HG02588 (cell line): Measurements from ENCODE around the gene RFX3.
A peak's percentile ranks its signal among the peaks of the same experiment; 100 is the strongest.

ENCODE experiments used
- ATAC-seq: cut with Tn5 transposase; IDR thresholded peaks from one replicate; pipeline ENCODE4 v1.9.1; 2021; ENCODE audit warnings: mild to moderate bottlenecking, moderate library complexity; ENCODE audit not compliant: unreplicated experiment

The RFX3 gene

DNA sequence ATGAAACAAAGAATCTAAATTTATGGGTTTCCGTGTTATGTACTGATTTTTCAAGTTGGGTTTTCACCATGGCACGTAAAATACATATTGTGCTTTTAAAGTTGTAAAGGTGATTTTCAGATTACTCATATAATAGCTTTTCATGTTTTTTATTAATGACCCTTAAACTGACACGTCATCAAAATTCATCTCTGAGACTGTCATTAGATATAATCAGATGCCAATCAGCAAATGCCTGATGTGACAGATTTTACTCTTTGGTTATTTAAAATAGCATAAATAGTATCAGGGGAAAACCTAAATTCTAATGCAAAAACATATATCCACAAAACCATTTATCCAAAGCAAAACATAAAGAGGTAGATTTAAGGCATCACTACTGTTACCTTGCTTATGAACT, 11.0 kb downstream of the RFX3 start:
- no peak for ATAC-seq

DNA sequence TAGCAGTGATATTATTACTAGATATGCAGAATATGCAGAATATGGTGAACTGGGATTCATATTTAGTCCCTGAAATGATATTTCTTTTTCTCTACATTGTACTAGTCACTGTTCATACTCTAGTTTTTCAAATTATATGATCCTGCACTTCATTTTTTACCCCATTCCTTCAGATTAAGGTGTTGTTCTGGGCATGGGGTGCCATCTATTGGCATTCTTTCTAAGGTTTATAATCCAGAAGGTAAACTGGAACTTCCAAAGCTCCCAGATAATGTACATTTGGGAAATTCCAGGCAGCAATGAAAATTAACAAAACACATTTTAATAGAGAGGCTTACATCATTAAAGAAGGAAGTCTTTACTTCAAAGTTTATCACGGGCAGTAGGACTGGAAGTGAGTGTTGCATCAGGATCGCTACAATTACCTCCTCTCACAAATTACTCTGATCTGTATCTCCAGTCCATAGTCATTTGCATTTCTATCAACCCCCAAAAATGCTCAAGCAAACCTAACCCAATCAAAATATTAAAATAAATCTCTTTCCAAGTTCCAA, 12.5 kb downstream of the RFX3 start:
- no peak for ATAC-seq

DNA sequence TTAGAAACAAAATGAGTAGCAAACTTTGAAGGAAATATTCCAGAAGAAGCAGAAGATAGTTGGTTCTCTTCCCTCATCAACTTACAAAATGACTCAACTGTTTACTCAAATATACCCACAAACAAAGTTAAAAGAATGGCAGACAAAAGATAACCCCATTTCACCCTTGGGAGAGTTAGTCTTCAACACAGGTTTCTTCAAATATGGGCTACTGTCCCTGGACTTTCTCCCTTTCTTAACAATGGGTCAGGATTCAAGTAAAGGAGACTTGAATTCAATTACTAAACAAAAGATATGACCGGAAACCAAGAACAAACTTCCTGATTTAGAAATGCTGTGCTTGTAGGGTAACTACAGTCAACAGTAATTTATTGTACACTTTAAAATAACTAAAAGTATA, 14.2 kb downstream of the RFX3 start:
- ATAC-seq = no peak

DNA sequence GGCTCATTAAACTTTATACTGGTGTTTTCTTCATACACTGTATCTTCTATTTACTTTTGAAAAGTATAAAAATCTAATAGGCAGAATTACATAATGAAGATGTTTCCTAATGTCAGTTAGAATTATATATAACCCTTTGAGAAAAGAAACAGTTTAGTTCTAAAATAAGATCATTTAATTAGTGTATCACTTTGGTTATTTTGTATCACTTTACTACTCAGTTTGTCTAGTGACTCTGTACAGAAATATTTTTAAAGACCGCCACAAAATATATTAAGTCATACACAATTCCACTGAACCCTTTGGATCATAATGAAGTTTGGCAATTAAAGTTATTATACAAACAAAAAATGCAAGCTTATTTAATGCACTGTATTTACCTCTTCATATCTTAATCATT, 15.0 kb downstream of the RFX3 start:
- ATAC-seq = no peak

DNA sequence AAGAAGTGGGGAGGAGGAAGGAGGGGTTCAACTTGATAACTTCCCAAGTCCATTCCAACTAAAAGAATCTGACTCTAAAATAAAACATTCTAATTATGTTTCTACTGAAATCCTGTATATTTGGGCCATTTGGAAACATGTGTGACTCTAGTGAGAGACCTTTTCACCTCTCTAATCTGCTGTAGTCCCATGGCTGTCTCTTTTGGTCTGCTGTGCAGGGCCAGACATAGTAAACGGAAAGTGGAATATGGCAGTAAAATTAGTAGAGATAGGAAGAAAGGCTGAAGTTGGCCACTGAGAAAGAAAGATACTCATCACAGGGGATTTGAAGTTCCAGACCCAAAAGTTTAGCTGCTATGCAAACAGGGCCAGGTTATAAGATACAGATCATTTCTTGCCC, 15.9 kb downstream of the RFX3 start:
- ATAC-seq = no peak

DNA sequence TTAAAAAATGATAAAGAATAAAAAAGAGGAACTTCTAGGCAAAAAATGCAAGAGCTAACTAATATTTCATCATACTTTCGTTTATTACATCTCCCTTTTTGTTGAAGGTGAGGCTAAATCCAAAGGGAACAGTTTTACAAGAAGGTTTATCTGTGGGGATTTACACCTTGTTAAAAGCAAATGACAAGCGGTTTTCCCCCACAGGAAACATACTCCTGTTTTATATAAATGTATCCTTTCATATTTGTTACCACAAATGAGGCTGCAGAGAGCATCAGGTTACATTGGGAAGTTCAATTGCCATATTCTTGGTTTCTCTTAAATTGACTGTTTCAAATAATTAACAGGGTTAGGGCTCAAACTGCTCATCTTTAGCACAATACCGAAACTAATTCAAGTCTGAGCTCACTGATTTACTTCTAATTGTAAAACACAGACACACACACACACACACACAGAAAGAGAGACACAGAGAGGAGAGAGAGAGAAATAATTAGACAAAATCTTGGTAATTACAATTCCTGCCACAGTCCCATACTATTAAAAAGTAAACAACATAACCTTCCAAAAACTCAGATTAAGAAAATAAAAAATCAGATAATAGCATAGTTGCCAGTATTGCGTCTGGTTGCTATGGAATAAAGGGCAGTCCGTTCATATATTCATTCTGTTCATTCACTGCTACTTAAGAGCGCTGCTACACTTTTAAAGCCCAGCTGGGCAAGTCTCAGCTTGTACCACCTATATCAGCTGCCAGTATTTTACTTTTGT, 17.1 kb downstream of the RFX3 start:
- no peak for ATAC-seq

DNA sequence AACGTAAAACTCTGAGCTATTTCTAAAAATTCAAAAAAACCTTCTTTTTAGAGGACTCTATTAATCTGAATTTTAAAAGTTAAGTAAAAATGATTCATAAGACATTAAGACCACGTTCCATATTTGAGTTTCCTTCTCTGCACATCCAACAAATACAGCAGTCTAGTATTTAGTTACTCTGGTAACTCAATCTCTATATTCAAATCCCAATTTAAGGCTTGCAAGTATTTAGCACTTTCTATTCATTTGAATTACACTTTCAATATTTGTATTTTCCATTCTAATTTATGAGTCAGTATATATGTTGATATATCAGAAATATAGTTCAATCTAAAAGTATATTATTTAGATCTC, 17.7 kb downstream of the RFX3 start:
- no peak for ATAC-seq

DNA sequence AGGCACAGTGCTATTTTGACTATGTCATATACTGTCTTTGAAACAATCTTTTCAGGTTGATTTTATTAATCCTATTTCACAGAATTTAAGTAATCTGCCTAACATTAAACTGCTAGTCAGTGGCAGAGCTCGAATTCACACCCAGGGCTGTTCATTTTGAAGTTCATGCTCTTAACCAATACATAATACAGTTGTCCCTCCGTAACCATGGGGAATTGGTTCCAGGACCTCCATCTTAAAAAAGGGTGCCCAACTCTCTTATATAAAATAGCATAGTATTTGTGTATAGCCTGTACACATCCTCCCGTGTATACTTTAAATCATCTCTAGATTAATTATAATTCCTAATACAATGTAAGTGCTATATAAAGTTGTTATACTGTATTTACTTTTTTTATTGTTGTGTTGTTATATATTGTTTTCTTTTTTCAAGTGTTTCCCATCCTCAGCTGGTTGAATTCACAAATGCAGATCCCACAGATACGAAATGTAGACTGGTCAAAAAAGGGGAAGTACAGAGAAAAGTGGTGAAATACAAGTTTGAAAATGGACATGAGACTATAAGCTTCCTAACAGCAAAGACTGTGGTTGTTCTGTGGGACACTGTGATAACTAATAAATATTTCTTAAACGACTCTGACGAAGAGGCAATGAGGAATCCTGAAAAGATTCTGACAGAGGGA, 18.3 kb downstream of the RFX3 start:
- peak; percentile 67 for ATAC-seq

DNA sequence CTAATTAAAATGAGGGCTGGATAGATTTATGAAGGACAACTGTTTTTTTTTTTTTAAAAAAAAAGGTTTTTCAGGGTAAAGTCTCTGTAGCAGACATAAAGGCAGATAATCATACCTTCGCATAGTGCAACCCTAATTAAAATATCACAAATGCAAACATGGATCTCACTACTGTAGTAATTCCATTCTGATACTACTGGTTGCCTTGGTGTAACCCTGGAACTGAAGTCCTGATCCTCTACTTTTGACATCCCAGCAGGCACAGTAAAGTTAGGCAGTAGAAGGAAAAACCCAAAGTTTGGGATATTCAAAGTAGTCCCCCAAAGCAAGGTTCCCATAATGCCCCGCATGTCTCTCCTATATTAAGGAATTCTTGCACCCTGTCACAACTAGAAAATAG, 19.6 kb downstream of the RFX3 start:
- ATAC-seq = no peak

DNA sequence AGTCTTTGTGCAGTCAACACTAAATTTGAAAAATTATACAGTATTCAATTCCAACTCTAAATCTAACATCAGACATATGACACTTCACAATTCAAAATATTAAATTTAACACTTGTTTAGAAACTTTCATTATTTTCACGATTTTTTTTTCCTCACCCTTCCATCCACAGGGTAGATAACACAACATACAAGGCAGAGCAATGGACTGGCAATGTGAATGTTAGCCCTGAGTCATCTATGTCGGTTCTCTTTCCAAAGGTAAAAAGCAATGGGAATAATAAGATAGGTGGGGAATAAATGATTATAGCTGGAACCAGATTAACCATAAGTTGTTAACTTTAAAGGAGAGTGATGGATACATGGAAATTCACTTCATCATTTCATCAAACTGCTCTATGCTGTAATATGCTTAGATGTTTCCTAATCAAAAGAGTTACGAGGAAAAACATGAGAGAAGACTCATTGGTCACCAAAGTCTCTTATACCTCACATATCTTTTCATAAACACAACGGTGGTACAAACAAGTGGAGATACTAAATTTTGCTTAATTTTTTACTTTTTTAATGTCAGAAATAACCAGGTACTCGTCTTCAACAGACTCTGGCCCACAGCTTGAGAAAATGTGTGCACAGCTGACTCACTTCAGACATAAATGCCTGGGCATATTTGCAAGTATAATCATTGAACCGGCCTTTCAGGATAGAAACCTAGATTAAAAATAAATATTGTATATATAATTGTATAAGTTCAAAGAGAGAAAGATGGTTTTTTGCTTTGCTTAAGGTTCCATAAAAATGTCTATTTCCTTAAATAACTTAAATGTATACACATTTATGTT, 23.0 kb downstream of the RFX3 start:
- ATAC-seq = no peak

DNA sequence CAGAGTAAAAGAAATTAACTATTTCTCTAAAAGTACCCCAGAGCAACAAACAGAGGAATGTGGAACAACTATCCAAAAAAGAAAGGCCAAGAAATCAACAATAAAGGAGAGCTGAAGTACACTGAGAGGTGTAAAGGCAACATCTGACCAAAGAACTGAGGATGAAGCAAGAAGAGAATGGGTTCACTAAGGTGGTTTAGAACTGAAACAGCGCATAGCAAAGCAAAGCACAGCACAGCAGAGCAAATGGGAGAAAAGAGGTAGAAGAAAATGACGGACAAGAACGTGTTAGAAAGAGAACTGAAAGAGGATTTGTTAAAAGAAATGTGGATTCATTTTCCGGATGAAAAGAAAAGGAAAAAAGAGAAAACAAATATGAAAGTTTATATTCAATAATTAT, 25.8 kb downstream of the RFX3 start:
- ATAC-seq = no peak

DNA sequence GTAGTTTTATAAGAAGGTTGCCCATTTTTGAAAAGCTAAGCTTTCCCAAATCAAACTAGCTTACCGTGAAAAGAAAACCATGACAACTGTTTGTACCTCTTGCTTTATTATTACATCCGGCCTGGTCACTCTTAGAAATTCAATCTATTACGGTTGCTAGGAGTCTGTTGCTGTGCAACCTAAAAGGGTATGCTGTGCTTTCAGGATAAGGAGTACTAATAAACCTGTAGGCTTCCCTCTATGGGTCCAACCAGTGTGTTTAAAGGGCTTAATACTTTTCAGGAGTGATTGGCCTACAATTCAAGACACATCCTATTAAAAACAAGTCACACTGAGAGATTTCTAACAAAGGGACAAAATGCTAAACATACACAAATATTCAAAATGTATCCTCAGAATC, 27.1 kb downstream of the RFX3 start:
- no peak for ATAC-seq

DNA sequence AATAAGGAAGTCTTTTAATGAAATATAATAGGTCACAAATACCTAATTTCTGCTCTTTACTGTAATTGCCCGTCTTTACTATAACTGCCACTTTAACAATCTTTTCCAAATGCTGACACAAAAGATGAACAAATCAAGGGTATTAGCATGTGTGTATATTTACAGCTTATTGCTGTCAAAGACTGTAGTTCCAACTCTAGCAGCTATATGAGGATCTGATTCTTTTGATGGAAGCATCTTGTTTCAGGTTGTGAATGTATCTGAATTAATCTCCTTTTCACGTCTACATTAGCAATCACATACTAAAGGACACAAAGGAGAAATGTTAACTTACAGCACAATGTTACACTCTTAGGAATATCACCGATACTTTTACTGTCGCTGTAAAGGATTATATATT, 27.9 kb downstream of the RFX3 start:
- no peak for ATAC-seq

DNA sequence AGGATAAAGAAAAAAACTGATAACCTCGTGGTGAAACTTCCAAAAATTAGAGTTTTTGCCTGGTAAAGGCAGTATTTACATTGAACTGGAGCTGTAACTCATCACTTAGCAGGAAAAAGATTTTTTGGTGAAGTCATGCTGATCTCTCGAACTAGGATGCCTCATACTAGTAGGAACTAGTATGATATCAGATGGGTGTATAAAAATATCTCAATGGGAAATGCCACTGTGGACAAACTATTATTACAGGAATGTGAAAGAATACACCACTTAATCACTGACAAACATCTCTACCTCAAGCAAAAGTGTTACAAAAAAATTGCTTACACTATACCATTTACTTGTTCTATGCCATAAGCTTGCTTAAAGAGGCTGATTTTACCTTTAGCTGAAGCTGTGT, 28.4 kb downstream of the RFX3 start:
- ATAC-seq = no peak

DNA sequence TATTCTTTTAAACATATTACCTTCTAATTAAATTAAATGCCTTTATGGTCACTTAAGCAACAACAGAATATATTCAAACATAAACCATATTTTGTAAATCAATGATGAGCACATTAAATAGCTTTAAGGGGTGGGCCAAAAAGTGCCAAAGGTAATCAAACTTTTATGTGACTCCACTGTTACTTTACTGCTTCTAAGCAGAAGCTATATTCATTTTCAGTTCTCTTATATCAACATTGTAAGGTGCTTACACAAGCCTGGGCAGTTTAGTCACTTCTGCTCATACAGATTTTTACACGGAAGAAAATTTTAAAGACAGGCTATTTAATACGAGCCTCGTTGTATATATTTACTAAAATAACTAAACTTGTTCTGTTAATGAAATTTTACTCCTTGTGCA, 29.9 kb downstream of the RFX3 start:
- no peak for ATAC-seq

DNA sequence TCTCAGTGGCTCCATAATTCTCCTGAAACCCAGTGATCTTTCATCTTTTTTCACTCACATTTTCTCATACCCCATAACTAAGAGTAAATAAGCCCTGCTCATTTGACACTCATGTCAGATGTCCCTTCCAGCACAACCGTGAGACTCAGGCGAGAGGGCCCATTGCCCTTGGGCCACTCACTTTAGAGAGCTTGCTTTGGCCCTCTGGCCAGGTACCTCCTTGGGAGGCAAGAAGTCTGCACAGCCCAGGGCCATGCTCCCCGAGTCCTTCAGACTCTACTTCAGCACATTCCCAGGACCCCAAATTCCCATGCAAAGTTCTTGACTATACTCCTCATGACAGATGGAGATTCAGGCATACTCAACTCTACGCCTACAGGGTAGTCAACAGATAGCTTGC, 33.6 kb downstream of the RFX3 start:
- ATAC-seq = no peak

DNA sequence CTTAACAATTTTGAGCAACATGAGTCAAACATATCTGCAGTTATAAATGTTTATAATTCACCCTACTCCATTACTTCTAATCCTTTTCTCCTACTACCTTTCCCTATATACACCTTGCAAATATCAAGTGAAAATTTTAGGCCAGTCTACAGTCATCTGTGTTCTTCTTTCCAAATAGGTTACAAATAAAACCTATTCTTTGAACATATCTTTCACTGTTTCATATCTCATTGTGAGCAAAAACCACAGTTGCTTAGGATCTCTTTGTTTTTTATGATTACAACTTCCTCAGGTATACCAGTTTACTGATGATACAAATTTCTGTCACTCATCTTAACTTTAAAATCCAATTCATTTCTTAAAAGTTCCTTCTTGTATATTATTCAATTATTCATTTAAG, 34.4 kb downstream of the RFX3 start:
- ATAC-seq = no peak

DNA sequence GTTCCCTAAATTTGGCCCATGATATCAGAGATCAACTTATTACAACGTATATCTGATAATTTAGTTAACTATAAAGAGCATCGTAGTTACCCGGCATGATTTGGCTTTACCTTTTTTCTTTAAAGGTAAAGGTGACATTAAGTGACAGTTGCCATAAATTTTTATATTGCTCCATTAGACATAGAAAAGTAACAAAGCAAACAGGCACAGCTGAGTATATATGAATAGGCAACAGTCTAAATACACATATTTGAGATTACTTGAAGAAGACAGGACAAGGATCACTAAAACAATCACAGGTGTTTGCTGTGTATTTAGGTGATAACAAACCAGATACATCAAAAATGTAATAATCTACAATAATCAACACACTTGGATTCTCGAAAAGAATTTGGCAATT, 34.8 kb downstream of the RFX3 start:
- no peak for ATAC-seq

DNA sequence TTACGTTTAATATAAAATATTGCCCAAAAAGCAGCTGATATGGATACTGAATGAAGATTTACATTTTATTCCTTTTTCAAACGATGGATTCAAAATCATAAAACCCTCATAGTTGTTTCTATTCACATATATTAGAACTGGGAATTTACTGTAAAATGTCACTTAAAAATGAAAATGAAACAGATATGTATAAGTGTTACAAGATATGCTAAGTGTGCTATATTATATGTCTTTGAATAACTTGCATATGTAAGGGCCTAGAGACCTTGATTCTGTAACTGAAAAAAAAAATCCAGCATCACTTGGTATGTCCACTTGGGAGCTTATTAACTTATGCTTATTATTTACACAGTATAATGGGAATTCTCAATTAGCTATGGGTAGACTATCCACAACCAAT, 43.2 kb downstream of the RFX3 start:
- no peak for ATAC-seq

DNA sequence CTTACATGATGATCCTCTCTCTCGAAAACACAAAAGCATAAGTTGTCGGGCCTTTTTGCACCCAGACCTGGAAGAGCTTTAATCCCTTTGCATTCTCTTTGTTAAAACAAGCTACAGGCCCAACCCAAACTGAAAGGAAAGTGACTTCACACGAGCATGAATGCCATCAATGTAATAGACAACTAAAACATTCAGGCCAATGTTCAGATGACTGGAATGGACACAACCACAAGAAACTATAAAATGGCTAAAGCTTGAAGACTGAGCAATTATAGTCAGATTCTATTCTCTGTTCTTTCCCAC, 45.5 kb downstream of the RFX3 start:
- no peak for ATAC-seq

DNA sequence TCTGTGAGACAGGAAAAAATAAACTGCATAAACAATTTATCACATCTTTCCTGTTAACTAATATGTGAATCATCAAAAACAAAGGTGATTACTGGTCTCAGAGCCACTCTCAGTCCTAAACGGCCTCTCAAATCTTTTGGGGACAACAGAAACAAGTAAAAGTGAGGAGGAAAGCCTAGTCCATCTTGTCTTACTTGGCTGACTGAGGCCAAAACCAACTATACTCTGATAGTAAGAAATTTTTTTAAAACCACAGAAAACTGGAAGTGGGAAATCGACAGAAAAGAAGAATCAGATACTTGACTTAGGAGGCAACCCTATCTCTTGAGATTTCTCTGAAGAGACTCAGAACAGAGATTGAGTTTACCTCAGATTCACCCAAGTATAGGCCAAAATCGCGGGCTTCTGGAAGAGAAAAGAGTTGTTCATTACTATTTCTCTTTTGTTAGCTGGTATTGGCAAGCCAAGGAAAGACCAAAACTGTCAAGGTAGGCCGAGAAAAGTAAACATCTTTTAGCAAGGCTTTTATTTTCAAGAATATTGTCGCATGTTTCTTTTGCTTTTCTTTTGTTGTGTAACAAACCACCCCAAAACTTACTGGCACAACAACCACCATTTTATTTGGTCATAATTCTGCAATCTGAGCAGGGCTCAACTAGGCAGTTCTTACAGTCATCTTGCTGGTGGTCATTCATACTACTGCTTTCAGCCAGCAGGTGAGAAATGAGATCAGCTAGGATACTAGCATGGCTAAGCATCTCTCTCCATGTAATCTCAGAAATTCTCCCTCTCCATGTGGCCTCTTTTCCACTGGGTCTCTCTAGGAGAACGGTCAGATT, 46.1 kb downstream of the RFX3 start:
- no peak for ATAC-seq
